Stimulated activated CD4-positive, alpha-beta T cell treated with anti-CD3 and anti-CD28 coated beads, Interleukin-1b, Interleukin-23, amount 100 ng/mL, for 1 hour (primary cell): Measurements from ENCODE around the gene LRCH1.

Experiments used
- DNase-seq, 2 donors: peaks; one replicate each; pipeline ENCODE4 v3.0.0-alpha.2; 2020; ENCODE audit warnings: low read depth in 2 of 2

LRCH1 gene

GRCh38 chr13:46562152-46562551 lies 9.2 kb downstream of the LRCH1 start:
- no peak for DNase-seq

- DNase-seq, result no peak
These were observed 9.6 kb downstream of the LRCH1 start for GRCh38 chr13:46562581-46562980.

- no peak for DNase-seq
These were observed 13.1 kb downstream of the LRCH1 start for GRCh38 chr13:46565808-46566750.

GRCh38 chr13:46567671-46568070 lies 14.7 kb downstream of the LRCH1 start:
- DNase-seq, result no peak

- no peak for DNase-seq
These were observed 16.5 kb downstream of the LRCH1 start for GRCh38 chr13:46569456-46569855.

- DNase-seq, result no peak
These were observed 17.3 kb downstream of the LRCH1 start for GRCh38 chr13:46570273-46570672.

GRCh38 chr13:46571189-46571908 lies 18.4 kb downstream of the LRCH1 start:
- DNase-seq, result no peak

- no peak for DNase-seq
These were observed 19.1 kb downstream of the LRCH1 start for GRCh38 chr13:46571909-46572595.

GRCh38 chr13:46572752-46573431 lies 19.9 kb downstream of the LRCH1 start:
- DNase-seq, result no peak

- DNase-seq, result no peak
These were observed 22.4 kb downstream of the LRCH1 start for GRCh38 chr13:46575301-46575771.

- DNase-seq, result no peak
These were observed 22.9 kb downstream of the LRCH1 start for GRCh38 chr13:46575818-46576221.

GRCh38 chr13:46576762-46577161 lies 23.8 kb downstream of the LRCH1 start:
- no peak for DNase-seq

- no peak for DNase-seq
These were observed 25.0 kb downstream of the LRCH1 start for GRCh38 chr13:46577696-46578589.

- DNase-seq, result no peak
These were observed 25.6 kb downstream of the LRCH1 start for GRCh38 chr13:46578590-46578975.

GRCh38 chr13:46580362-46580839 lies 27.4 kb downstream of the LRCH1 start:
- no peak for DNase-seq

- no peak for DNase-seq
These were observed 29.2 kb downstream of the LRCH1 start for GRCh38 chr13:46582190-46582589.

GRCh38 chr13:46586751-46587514 lies 34.0 kb downstream of the LRCH1 start:
- DNase-seq, result no peak

- DNase-seq, result no peak
These were observed 34.9 kb downstream of the LRCH1 start for GRCh38 chr13:46587807-46588418.

GRCh38 chr13:46592385-46592784 lies 39.4 kb downstream of the LRCH1 start:
- no peak for DNase-seq
